ENCODE data around the gene PAQR4.
"Not testable (repeated sequence)": the region's sequence is repeated elsewhere in the genome, so short reads cannot be mapped to it uniquely, and the experiment has no call there.

The PAQR4 gene

GRCh38 chr16:2934450-2934849, 34.7 kb upstream of the PAQR4 start:
- no peak for DNase-seq (ENCODE audit: low spot score)
- no peak for TF ChIP-seq CTCF (IDR thresholded peaks at IDR 0.05; ENCODE audit: extremely low read depth, missing control alignments)

GRCh38 chr16:2936436-2937011, 32.6 kb upstream of the PAQR4 start:
- no peak for DNase-seq (ENCODE audit: low spot score)
- no peak for TF ChIP-seq CTCF (IDR thresholded peaks at IDR 0.05; ENCODE audit: extremely low read depth, missing control alignments)

- TF ChIP-seq CTCF (IDR thresholded peaks at IDR 0.05; ENCODE audit: extremely low read depth, missing control alignments), result no peak
- no peak for DNase-seq (ENCODE audit: low spot score)
Observed at GRCh38 chr16:2937170-2937569, 32.0 kb upstream of the PAQR4 start.

GRCh38 chr16:2938206-2938605, 30.9 kb upstream of the PAQR4 start:
- no peak for DNase-seq (ENCODE audit: low spot score)

GRCh38 chr16:2939968-2940367, 29.2 kb upstream of the PAQR4 start:
- TF ChIP-seq CTCF (IDR thresholded peaks at IDR 0.05; ENCODE audit: extremely low read depth, missing control alignments), result no peak

More at GRCh38 chr16:2938206-2938605, 30.9 kb upstream of the PAQR4 start:
- TF ChIP-seq CTCF (IDR thresholded peaks at IDR 0.05; ENCODE audit: extremely low read depth, missing control alignments), result no peak

DNA sequence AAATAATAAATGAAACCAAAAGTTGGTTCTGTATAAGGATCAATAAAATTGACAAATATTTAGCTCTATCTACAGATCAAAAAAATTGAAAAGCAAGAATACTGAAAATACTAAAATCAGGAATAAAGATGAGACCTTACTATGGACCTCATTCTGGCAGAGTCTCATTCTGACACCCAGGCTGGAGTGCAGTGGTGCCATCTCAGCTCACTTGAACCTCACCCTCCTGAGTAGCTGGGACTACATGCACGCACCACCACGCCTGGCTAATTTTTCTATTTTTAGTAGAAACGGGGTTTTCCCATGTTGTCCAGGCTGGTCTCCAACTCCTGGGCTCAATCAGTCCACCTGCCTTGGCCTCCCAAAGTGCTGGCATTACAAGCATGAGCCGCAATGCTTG, 27.1 kb upstream of the PAQR4 start:
- no peak for TF ChIP-seq CTCF (IDR thresholded peaks at IDR 0.05; ENCODE audit: extremely low read depth, missing control alignments)
- DNase-seq (ENCODE audit: low spot score), result no peak

More at GRCh38 chr16:2939968-2940367, 29.2 kb upstream of the PAQR4 start:
- no peak for DNase-seq (ENCODE audit: low spot score)

DNA sequence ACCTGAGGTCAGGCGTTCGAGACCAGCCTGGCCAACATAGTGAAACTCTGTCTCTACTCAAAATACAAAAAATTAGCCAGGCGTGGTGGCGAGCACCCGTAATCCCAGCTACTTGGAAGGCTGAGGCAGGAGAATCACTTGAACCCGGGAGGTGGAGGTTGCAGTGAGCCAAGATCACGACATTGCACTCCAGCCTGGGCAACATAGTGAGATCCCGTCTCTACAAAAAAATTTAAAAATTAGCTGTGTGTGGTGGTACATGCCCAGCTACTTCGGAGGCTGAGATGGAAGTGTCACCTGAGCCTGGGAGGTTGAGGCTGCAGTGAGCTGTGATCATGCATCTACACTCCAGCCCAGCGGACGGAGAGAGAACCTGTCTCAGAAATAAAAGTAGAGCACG, 25.4 kb upstream of the PAQR4 start:
- not testable (repeated sequence) for DNase-seq (ENCODE audit: low spot score)

DNA sequence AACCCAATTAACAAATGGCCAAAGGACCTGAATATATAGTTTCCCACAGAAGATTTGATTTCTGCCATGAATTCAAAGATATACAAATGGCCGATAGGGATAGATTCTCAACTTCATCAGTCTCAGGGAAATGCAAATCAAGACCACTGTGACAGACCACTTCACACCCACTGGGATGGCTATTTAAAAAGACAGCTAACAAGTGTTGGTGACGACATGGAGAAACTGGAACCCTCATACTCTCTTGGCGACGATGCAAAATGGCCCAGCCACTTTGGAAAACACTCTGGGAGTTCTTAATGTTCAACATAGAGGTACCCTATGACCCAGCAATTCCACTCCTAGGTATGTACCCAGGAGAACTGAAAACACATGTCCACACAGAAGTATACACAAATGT, 22.5 kb upstream of the PAQR4 start:
- DNase-seq (ENCODE audit: low spot score), result no peak
- no peak for TF ChIP-seq CTCF (IDR thresholded peaks at IDR 0.05; ENCODE audit: extremely low read depth, missing control alignments)

Measured in GM20000 (cell line).